ENCODE data around the gene FLVCR2. TPM values are rescaled to one million over a fixed set of nuclear protein-coding genes. Genes with fewer than 3 reads are reported as not detected.
A peak's percentile ranks its signal among the peaks of the same experiment; 100 is the strongest.

Gene FLVCR2
- total RNA-seq, 1 experiment from 2014 or later: 1.8 TPM

GRCh38 chr14:75545907-75546306 is 32.5 kb upstream of the FLVCR2 start:
- ATAC-seq: no peak
- H2AFZ ChIP-seq (ENCODE audit: low read length): no peak overlapping the region
- POLR2A ChIA-PET (ENCODE audit: unreplicated experiment): no interaction called here
- H3K27ac ChIP-seq (ENCODE audit: low read length): no peak overlapping the region
- no TSS peak for BruUV-seq (replicated peaks)
- no peaks in the 10 kb centered on the region for H3K9me2 ChIP-seq (replicated peaks; ENCODE audit: low read length)
- intact Hi-C loops (cut with micrococcal nuclease): no loop called here
- CTCF ChIA-PET: no interaction called here
- no peak overlapping the region for H3K9ac ChIP-seq (ENCODE audit: low read length)
- TF ChIP-seq EZH2 (IDR thresholded peaks at IDR 0.05; ENCODE audit: low read length, unreplicated experiment) (no peak), CTCF (conservative IDR thresholded peaks at IDR 0.05; ENCODE audit: low read depth, low read length) (no peak), EZH2phosphoT487 (IDR thresholded peaks at IDR 0.05; ENCODE audit: borderline replicate concordance, low read length) (no peak)
- H3F3A ChIP-seq (ENCODE audit: low read length, unreplicated experiment): no peaks in the 10 kb centered on the region
- H3K4me3 ChIP-seq (ENCODE audit: low read length): no peak overlapping the region
- H3K9me3 ChIP-seq (ENCODE audit: low read length): no peaks in the 10 kb centered on the region
- no peaks in the 10 kb centered on the region for H4K20me1 ChIP-seq (ENCODE audit: low read length)
- H3K79me2 ChIP-seq (ENCODE audit: low read length): no peaks in the 10 kb centered on the region
- H3K27me3 ChIP-seq (ENCODE audit: low read length): no peaks in the 10 kb centered on the region
- H3K4me1 ChIP-seq (ENCODE audit: insufficient read depth, low read length): no peaks in the 10 kb centered on the region
- H3K36me3 ChIP-seq (ENCODE audit: low read depth, low read length): no peaks in the 10 kb centered on the region
- no peak overlapping the region for H3K4me2 ChIP-seq (ENCODE audit: low read length)
- DNase-seq: no peak

DNA sequence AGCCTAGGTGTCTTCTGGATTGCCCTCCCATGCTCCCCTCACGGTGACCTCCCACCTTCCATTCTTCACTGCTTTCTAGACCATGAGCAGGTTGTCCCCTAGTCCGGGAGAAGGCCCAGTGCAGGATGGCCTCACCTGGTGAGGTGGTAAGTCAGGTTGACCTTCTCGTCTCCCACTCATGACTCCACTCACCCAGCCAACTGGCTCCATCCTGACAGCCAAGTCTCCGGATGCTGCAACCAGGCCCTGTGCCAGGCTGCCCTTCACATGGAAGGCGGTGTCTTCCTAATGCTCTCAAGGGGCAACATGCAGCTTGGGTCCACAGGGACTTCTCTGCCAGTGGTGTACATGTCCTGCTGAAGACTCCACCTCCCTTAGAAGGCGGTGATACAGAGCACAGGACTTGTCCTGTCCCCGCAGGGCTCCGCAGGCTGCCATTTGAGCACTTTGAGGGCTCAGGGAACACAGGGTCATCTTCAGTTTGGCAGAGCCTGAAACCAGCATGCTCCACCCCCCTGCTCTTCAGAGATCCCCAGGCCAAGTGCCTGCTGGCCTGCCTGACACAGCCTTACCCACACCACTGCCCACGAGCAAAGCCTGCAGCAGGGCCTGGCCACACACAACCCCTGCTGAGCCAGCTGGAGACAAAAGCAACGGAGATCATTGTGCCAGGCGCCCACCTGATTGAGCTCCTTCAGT is 30.7 kb upstream of the FLVCR2 start:
- H3K79me2 ChIP-seq (ENCODE audit: low read length): no peaks in the 10 kb centered on the region
- no peaks in the 10 kb centered on the region for H3F3A ChIP-seq (ENCODE audit: low read length, unreplicated experiment)
- BruUV-seq (replicated peaks): no TSS peak
- H3K4me3 ChIP-seq (ENCODE audit: low read length): no peak overlapping the region
- no peaks in the 10 kb centered on the region for H3K27me3 ChIP-seq (ENCODE audit: low read length)
- H3K4me2 ChIP-seq (ENCODE audit: low read length): no peak overlapping the region
- intact Hi-C loops (cut with micrococcal nuclease): no loop called here
- no peak overlapping the region for H2AFZ ChIP-seq (ENCODE audit: low read length)
- H3K27ac ChIP-seq (ENCODE audit: low read length): no peak overlapping the region
- no peaks in the 10 kb centered on the region for H3K9me3 ChIP-seq (ENCODE audit: low read length)
- no peaks in the 10 kb centered on the region for H4K20me1 ChIP-seq (ENCODE audit: low read length)
- no peak for DNase-seq
- no peaks in the 10 kb centered on the region for H3K9me2 ChIP-seq (replicated peaks; ENCODE audit: low read length)
- TF ChIP-seq EZH2 (IDR thresholded peaks at IDR 0.05; ENCODE audit: low read length, unreplicated experiment): no peak
- TF ChIP-seq EZH2phosphoT487 (IDR thresholded peaks at IDR 0.05; ENCODE audit: borderline replicate concordance, low read length): no peak
- no peak for TF ChIP-seq CTCF (conservative IDR thresholded peaks at IDR 0.05; ENCODE audit: low read depth, low read length)
- CTCF ChIA-PET: no interaction called here
- no peak for ATAC-seq
- H3K4me1 ChIP-seq (ENCODE audit: insufficient read depth, low read length): no peaks in the 10 kb centered on the region
- no peak overlapping the region for H3K9ac ChIP-seq (ENCODE audit: low read length)
- POLR2A ChIA-PET (ENCODE audit: unreplicated experiment): no interaction called here
- no peaks in the 10 kb centered on the region for H3K36me3 ChIP-seq (ENCODE audit: low read depth, low read length)

GRCh38 chr14:75548544-75548943 is 29.9 kb upstream of the FLVCR2 start:
- ChIA-PET CTCF (no interaction called here), POLR2A (ENCODE audit: unreplicated experiment) (no interaction called here)
- H3K9me3 ChIP-seq (ENCODE audit: low read length): no peaks in the 10 kb centered on the region
- peak; percentile 17 for DNase-seq
- H3K27me3 ChIP-seq (ENCODE audit: low read length): no peaks in the 10 kb centered on the region
- no peaks in the 10 kb centered on the region for H3K79me2 ChIP-seq (ENCODE audit: low read length)
- H4K20me1 ChIP-seq (ENCODE audit: low read length): no peaks in the 10 kb centered on the region
- TF ChIP-seq EZH2 (IDR thresholded peaks at IDR 0.05; ENCODE audit: low read length, unreplicated experiment) (no peak), EZH2phosphoT487 (IDR thresholded peaks at IDR 0.05; ENCODE audit: borderline replicate concordance, low read length) (no peak), CTCF (conservative IDR thresholded peaks at IDR 0.05; ENCODE audit: low read depth, low read length) (no peak)
- no peak overlapping the region for H3K27ac ChIP-seq (ENCODE audit: low read length)
- H3K4me2 ChIP-seq (ENCODE audit: low read length): no peak overlapping the region
- H3K36me3 ChIP-seq (ENCODE audit: low read depth, low read length): no peaks in the 10 kb centered on the region
- no peaks in the 10 kb centered on the region for H3F3A ChIP-seq (ENCODE audit: low read length, unreplicated experiment)
- no peaks in the 10 kb centered on the region for H3K4me1 ChIP-seq (ENCODE audit: insufficient read depth, low read length)
- H2AFZ ChIP-seq (ENCODE audit: low read length): no peak overlapping the region
- no peak for ATAC-seq
- H3K4me3 ChIP-seq (ENCODE audit: low read length): no peak overlapping the region
- intact Hi-C loops (cut with micrococcal nuclease): no loop called here
- no TSS peak for BruUV-seq (replicated peaks)
- H3K9ac ChIP-seq (ENCODE audit: low read length): no peak overlapping the region
- H3K9me2 ChIP-seq (replicated peaks; ENCODE audit: low read length): no peaks in the 10 kb centered on the region

All from PC-3 (cell line).